HUDEP-2 (cell line): ENCODE measurements around the gene DYRK3.

ENCODE experiments used
- DNase-seq, 76 experiments: peaks; one replicate each; lab custom pipeline; 2025; ENCODE audit not compliant: unreplicated experiment in 76 of 76; lab: John Stamatoyannopoulos, UW

The DYRK3 gene

GRCh38 chr1:206658981-206659273 lies 23.6 kb downstream of the DYRK3 start:
- peak in 22 of 76 experiments; percentile 15 to 66 (median 44) for DNase-seq

- no peak for DNase-seq
These were observed 24.8 kb downstream of the DYRK3 start for GRCh38 chr1:206660136-206660535.

GRCh38 chr1:206661161-206661820 lies 26.0 kb downstream of the DYRK3 start:
- no peak for DNase-seq

GRCh38 chr1:206662396-206663092 lies 27.2 kb downstream of the DYRK3 start:
- DNase-seq: no peak

GRCh38 chr1:206663362-206663761 lies 28.0 kb downstream of the DYRK3 start:
- DNase-seq: no peak

- peak in 55 of 76 experiments; percentile 11 to 76 (median 51) for DNase-seq
These were observed 28.7 kb downstream of the DYRK3 start for GRCh38 chr1:206663832-206664652.

- no peak for DNase-seq
These were observed 29.4 kb downstream of the DYRK3 start for GRCh38 chr1:206664740-206665139.

- DNase-seq: no peak
These were observed 30.8 kb downstream of the DYRK3 start for GRCh38 chr1:206666031-206666561.

GRCh38 chr1:206666954-206667665 lies 31.8 kb downstream of the DYRK3 start:
- no peak for DNase-seq

- DNase-seq: no peak
These were observed 33.0 kb downstream of the DYRK3 start for GRCh38 chr1:206668351-206668750.

GRCh38 chr1:206668874-206669410 lies 33.6 kb downstream of the DYRK3 start:
- DNase-seq: no peak

GRCh38 chr1:206672011-206672688 lies 36.8 kb downstream of the DYRK3 start:
- DNase-seq: peak in 17 of 76 experiments; percentile 7 to 37 (median 20)

GRCh38 chr1:206672844-206673758 lies 37.8 kb downstream of the DYRK3 start:
- DNase-seq: peak in 50 of 76 experiments; percentile 7 to 67 (median 36)

- no peak for DNase-seq
These were observed 38.9 kb downstream of the DYRK3 start for GRCh38 chr1:206674236-206674635.

- DNase-seq: no peak
These were observed 39.4 kb downstream of the DYRK3 start for GRCh38 chr1:206674745-206675175.

GRCh38 chr1:206676499-206676898 lies 41.2 kb downstream of the DYRK3 start:
- DNase-seq: no peak

- no peak for DNase-seq
These were observed 43.2 kb downstream of the DYRK3 start for GRCh38 chr1:206678490-206678889.

GRCh38 chr1:206679738-206680211 lies 44.4 kb downstream of the DYRK3 start:
- no peak for DNase-seq

GRCh38 chr1:206680279-206680678 lies 44.9 kb downstream of the DYRK3 start:
- no peak for DNase-seq
